DMS114 treated with DMSO at 0.1 percent for 48 hours (cell line): ENCODE data around the gene FIGLA.

ENCODE experiments used
- DNase-seq: peaks from one replicate; lab custom pipeline; 2025; ENCODE audit not compliant: unreplicated experiment; lab: John Stamatoyannopoulos, UW

Gene FIGLA

GRCh38 chr2:70776266-70776665 lies 14.2 kb downstream of the FIGLA start:
- DNase-seq = no peak

- no peak for DNase-seq
Measured at GRCh38 chr2:70775141-70775540, 15.3 kb downstream of the FIGLA start.

DNA sequence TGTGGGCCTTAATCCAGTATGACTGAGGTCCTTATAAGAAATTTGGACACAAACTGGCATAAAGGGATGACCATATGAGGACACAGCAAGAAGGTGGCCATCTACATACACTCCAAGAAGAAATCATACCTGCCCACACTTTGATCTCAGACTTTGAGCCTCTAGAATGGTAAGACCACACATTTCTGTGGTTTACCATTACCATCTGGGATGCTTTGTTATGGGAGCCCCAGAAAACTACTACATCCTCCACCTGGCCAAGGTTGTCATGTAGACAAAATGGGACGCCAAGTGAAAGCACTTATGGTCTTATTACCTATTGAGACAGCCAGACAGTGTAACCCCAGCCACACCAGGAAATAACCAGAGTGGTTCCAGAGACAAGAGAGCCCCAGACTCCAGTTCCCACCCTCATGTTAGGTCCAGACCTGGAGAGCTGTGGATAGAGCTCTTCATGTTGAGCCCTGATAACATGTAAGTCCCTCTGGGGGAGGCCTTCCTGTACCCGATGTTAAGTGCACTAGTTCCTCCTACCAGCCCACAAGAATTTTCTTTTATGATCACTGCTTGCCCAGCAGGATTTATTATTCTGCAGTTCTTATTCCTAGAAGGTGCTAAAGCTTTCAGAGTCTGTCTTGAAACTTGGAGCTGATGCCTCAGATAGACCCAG lies 17.8 kb downstream of the FIGLA start:
- DNase-seq = no peak

DNA sequence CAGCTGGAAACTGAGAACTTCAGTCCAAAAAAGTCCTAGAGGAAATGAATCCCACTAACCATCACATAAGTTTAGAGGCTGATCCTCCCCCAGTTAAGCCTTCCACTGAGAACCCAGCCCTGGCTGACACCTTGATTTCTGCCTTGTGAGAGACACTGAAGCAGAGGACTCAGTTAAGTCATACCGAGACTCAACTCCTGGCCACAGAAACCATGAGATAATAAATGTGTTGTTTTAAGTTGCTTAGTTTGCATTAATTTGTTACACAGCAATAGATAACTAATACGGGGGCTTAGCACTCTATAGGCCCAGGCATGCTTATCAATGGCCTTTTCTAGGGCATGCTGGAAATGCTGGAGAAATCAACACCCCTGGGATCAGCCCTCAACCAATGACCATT lies 19.0 kb downstream of the FIGLA start:
- no peak for DNase-seq

GRCh38 chr2:70769450-70769849 lies 21.0 kb downstream of the FIGLA start:
- no peak for DNase-seq

DNA sequence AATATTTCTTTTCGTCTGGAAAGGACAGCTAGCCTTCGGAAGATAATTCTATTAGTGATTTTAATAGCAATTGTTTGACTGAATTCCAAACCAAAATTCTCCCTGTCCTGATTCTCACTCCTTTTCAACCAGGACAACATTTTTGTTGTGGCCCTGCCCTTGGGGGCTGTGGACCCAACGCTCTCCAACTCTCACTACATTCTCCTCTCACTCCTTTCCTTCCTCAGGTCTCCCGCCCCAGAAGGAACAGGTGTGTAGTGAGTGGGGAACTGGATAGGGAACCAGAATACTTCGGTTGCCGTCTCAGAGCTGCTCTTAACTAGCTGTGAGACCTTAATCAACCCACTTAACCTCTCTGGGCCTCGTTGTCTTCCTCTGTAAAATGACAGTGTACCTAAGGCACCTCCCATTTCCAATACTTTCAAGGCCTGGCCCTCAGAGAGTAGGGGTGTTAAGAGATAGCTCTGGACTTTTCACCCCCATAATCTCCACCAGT lies 21.8 kb downstream of the FIGLA start:
- DNase-seq = no peak

- peak; percentile 15 for DNase-seq
Measured at GRCh38 chr2:70767699-70768589, 22.5 kb downstream of the FIGLA start, which contains the start of gene ADD2. ADD2 (minus strand) TSS chr2:70768200; CDS start chr2:70706408, 61,792 bp downstream.

DNA sequence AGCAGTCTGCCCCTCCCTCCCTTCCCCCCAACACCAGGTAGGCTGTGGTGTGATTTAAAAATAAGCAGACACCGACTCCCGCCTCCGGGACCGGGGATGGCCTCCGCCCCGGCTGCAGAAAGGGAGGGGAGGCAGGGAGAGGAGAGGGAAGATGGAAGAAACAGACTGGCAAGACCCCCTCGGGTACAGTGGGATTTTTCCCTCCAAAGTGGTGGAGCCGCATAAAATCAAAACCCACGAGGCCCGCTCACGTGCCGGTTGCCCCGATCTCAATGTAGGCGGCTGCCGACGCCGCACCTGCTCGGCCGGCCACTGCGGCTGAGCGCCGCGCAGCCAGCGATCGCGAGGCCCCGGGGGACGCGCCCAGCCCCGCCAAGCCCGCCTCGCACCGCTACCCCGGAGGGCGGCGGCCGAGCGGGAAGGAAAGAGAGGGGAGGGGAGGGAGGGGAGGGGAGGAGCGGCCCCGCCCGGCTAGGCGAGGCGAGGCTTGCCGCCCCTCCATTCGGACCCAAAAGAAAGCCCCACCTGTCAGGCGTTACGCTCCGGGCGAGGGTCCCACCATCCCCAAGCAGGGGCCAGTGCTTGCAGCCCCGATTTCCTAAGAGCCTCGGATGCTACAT lies 23.3 kb downstream of the FIGLA start:
- no peak for DNase-seq

DNA sequence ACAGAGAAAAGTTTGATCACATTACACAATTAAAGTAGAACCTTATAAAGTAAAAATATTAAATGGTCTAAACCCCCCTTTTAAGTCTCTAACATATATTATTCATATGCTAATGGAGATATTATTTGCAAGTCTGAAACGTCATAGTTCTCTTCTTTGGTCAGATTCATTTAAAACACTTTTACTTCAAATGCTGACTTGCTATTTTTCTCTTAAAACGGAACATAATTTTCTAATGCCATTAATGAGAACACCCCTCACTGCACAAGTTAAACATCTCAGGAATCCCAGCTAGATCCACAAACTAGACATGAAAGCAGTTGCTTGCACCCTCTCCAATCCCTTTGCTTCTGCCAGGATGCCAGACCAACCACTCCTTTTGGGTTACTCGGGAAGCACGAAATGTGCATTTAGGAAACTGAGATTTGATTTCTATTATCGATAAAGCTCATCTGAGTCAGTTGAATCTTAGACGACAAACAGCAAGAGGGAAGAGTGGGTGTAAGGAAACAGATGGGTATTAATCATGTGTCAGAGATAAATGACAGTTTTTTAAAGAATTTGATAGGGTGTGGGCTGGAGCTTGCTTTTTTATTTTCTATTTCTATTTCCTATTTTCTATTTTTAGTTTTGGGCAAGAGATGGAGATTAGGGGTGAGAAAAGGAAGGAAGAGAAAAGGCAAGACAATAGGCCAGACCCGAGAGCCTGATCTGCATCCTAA lies 23.9 kb downstream of the FIGLA start:
- DNase-seq = no peak

GRCh38 chr2:70765507-70765906 lies 24.9 kb downstream of the FIGLA start:
- no peak for DNase-seq

DNA sequence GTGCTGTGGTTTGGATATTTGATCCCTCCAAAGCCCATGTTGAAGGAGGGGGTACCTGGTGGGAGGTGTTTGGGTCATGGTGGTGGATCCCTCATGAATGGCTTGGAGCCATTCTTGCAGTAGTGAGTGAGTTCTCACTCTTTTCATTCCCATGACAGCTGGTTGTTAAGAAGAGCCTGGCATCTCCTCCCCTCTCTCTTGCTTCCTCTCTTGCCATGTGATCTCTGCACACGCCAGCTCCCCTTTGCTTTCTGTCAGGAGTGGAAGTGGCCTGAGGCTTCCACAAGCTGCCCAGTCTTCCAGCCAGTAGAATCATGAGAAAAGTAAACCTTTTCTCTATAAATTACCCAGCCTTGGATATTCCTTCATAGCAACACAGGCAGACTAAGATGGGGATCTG lies 31.0 kb downstream of the FIGLA start:
- DNase-seq = no peak

GRCh38 chr2:70757966-70758365 lies 32.5 kb downstream of the FIGLA start:
- no peak for DNase-seq

DNA sequence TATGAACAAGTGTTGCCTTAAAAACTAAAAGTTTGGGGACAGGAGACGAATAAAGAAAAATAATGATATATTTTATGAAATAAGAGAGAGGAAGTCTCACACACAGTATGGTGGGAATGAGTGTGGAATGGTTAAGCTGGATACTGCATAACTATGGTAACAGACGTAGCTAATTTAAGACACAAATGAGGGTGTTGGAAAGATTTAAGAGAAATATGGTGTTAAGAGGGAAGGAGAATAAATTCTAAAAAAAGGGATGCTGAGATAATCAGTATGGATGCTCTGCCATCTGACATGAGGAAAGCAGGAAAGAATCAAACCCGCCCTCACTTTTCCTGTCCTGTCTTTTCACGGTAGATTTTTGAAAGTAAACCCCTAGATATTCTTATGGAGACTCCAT lies 33.1 kb downstream of the FIGLA start:
- no peak for DNase-seq

GRCh38 chr2:70756128-70756527 lies 34.3 kb downstream of the FIGLA start:
- no peak for DNase-seq

DNA sequence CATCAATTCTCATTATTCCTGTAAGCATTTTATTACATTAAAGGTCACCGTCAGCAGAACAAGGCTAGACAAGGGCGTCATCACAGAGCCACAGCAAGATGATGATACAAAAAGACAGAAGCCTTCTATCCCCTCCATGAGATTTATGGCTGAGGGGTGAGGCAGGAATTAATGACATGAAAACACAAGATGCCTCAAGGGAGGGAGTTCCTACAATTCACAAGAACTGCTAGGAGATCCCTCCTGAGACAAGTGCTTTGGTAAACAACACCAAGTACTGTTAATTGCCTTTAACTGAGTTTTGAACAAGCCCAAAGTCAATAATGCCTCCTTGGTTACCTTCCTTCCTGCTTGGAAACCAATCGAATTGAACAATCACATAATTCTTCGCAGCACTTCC lies 36.5 kb downstream of the FIGLA start:
- no peak for DNase-seq

DNA sequence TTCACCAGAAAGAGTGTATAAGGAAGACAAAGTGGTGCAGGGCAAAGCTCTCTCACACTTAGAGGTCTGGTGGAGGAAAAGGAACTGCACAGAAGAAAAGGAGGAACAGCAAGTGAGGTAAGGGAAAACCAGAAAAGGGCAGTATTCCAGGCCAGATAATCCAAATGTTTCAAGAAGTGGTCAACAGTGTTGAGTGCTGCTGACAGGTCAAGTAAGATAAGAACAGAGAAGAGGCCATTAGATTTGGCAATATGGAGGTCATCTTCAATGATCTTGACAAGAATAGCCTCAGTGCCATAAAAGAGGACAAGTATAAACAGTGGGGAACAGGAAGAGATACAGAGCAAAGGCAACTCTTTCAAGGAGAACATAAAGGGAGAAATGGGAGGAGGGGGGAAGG lies 37.4 kb downstream of the FIGLA start:
- no peak for DNase-seq

DNA sequence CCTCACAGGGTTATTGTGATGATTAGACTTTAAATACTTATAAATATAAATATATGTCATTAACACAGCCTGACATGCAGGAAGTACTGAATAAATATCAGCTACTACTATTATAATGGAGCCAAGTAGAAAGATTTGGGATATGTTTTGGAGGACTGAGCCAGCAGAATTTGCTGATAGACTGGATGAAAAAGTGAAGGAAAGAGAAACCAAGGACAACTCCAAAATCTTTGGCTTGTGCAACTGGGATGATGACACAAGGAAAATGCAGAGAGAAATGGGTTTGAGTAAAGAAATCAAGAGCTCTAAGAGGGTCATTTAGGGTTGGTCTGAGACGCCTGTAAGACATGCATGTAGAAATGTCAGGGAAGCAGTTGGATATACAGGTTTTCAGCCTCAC lies 38.0 kb downstream of the FIGLA start:
- DNase-seq = no peak

DNA sequence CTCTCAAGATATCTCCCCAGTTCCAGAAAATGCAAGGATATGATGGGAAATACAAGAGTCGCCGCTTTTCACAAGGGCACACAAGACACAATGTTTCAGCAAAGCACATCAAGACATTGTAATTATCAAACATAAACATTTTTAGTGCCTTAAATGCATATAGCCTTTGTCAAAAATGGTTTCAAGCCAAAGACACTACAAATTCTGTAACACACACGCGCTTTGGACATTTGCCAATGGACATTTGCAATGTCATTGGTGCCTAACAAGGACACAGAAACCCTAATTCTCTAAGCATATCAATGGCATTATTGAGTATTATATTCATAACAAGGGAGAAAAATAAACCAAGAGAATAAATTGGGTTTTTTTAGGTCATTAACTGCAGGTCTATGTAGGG lies 38.6 kb downstream of the FIGLA start:
- no peak for DNase-seq

- no peak for DNase-seq
Measured at GRCh38 chr2:70750320-70750719, 40.1 kb downstream of the FIGLA start.

DNA sequence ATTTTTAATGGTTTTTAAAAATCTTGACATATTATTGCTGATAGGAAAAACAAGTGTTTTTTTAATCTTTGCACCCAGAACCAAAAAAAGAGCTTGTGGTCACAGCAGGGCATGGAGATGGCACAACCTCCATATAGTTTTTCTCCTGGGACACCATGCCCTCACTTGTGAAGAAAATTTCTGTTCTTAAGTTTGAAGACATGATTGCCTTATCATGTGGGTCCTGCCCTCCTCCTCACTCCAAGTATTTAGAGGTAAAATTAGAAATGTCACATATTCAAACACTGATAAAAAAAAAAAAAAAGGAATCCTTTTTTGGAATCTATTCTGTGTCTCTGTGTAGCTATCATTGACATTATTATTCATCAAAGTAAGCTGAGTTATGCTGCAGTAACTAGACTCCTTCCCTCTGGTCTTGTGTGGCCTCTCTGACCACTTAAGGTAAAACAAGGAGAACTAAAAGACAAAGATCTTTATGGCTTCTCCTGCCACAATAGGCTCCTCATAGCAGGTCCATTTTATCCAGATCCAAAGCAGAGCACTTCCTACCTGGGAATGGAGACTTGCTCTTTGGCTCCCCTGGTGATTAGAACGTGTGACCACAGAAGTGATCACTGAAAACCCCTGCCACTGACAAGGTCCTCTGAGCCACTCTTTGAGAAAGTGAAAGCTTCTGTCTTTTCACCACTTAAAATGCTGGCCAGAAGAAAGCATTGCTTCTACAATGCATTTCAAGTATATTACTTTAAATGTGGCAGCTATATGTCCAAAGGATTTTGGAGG lies 42.2 kb downstream of the FIGLA start:
- DNase-seq = no peak
